Measurements from ENCODE around the gene ABCB8. TPM values are rescaled to one million over a fixed set of nuclear protein-coding genes. Genes with fewer than 3 reads are reported as not detected.

Gene ABCB8
- total and polyA plus RNA-seq, 2 of the 8 experiments (the other 6 are each of a cell fraction or from before 2014, with no cell fraction given) = 17.7 to 27.0 TPM

- H2AFZ ChIP-seq (ENCODE audit: low read length) = no peak overlapping the region
- no peaks in the 10 kb centered on the region for H3K9me3 ChIP-seq (ENCODE audit: insufficient read depth in 2 of 2, low read depth in 1 of 2, low read length in 1 of 2)
- H3K18ac ChIP-seq (ENCODE audit: extremely low read depth, low read length) = no peak overlapping the region
- H3K23me2 ChIP-seq (ENCODE audit: low read depth, low read length) = no peaks in the 10 kb centered on the region; the same call in 1 of the 2 replicates
- DNase-seq (ENCODE audit: low read depth in 1 of 2, low spot score in 2 of 2) (no peak), FAIRE-seq (no peak)
- H2BK12ac ChIP-seq (ENCODE audit: low read depth, low read length) = no peak overlapping the region
- no peak overlapping the region for H2AK5ac ChIP-seq (ENCODE audit: low read depth, low read length)
- no peak overlapping the region for H3K23ac ChIP-seq (ENCODE audit: insufficient read length)
- no peak overlapping the region for H3K4me2 ChIP-seq (ENCODE audit: insufficient read depth in 1 of 2, low read depth in 2 of 2, low read length in 2 of 2)
- no peak overlapping the region for H2BK120ac ChIP-seq (replicated peaks; ENCODE audit: low read depth, low read length)
- POLR2A ChIA-PET (ENCODE audit: partially characterized antibody) = interaction anchor here (0.6 to 1.0 kb wide), 3 partner anchors 9 to 149 kb away, joined by 3 to 4 read pairs (median 4); no protein-coding TSS in a partner anchor
- H3K4me3 ChIP-seq (ENCODE audit: extremely low read depth in 1 of 4, insufficient read depth in 2 of 4, low read depth in 3 of 4, low read length in 4 of 4) = no peak overlapping the region
- H3K36me3 ChIP-seq (ENCODE audit: control insufficient read depth in 2 of 4, insufficient read depth in 4 of 4, low read length in 3 of 4) = no peaks in the 10 kb centered on the region
- H3K14ac ChIP-seq (ENCODE audit: insufficient read length) = no peak overlapping the region
- no peak overlapping the region for H2BK20ac ChIP-seq (ENCODE audit: low read length)
- no peak overlapping the region for H3K4ac ChIP-seq (replicated peaks; ENCODE audit: insufficient read length, low read depth, low read length)
- H3K79me2 ChIP-seq (ENCODE audit: control insufficient read depth in 1 of 2, insufficient read depth in 2 of 2, low read length in 2 of 2) = peaks cover 11 to 85% of the 10 kb centered on the region in 2 experiments; a peak in 3 of 4 replicates
- no peak overlapping the region for H4K5ac ChIP-seq (ENCODE audit: insufficient read length, low read depth, low read length)
- no peak overlapping the region for H3K56ac ChIP-seq (replicated peaks; ENCODE audit: insufficient read length, low read depth, low read length)
- CTCF ChIA-PET (ENCODE audit: partially characterized antibody) = interaction anchor here (0.7 to 15.1 kb wide), 11 partner anchors 10 to 197 kb away, joined by 3 to 448 read pairs (median 5); no protein-coding TSS in a partner anchor
- 0 out of 7 replicates have a peak, but pooled peaks cover 0 to 3% (median 0%) of the 10 kb centered on the region in 4 experiments for H3K27me3 ChIP-seq (replicated peaks in 1 of 4; ENCODE audit: control insufficient read depth in 3 of 4, extremely low read depth in 1 of 4, insufficient read depth in 3 of 4, low read length in 3 of 4)
- H4K8ac ChIP-seq (ENCODE audit: extremely low read depth, insufficient read depth, low read length) = no peak overlapping the region
- WGBS, 2 experiments (ENCODE audit: extremely low coverage in 1 of 2, insufficient coverage in 1 of 2, insufficient read length in 1 of 2, insufficient replicate concordance in 2 of 2, low coverage in 1 of 2, low lambda C conversion rate in 2 of 2, missing lambda C conversion rate in 1 of 2) = 92% methylated on average over 9 of the region's 10 CpGs; no CpG with 5 or more reads in 1 of the 2 experiments
- no peak overlapping the region for H2BK15ac ChIP-seq (ENCODE audit: low read length)
- peaks cover 24% of the 10 kb centered on the region for H3K79me1 ChIP-seq (ENCODE audit: low read depth, low read length)
- H2BK5ac ChIP-seq (ENCODE audit: low read depth, low read length) = no peak overlapping the region
- no peak overlapping the region for H4K91ac ChIP-seq (replicated peaks; ENCODE audit: insufficient read length, low read length)
- H3K27ac ChIP-seq (ENCODE audit: low read depth, low read length) = no peak overlapping the region
- H3K9ac ChIP-seq (replicated peaks in 1 of 4; ENCODE audit: extremely low read depth in 1 of 4, low read depth in 3 of 4, low read length in 3 of 4) = no peak overlapping the region
- peaks cover 0 to 8% (median 2%) of the 10 kb centered on the region in 4 experiments; a peak in 3 of 7 replicates for H3K4me1 ChIP-seq (replicated peaks in 1 of 4; ENCODE audit: control insufficient read depth in 3 of 4, insufficient read depth in 4 of 4, low read length in 3 of 4)
- H4K20me1 ChIP-seq (replicated peaks in 1 of 2; ENCODE audit: control insufficient read depth in 1 of 2, insufficient read depth in 2 of 2, low read length in 2 of 2) = peaks cover 34 to 50% of the 10 kb centered on the region in 2 experiments
- TF ChIP-seq RFX5 (IDR thresholded peaks at IDR 0.05; ENCODE audit: borderline replicate concordance, low read depth, low read length) = no peak
- TF ChIP-seq GABPA (IDR thresholded peaks at IDR 0.05; ENCODE audit: borderline replicate concordance, insufficient read depth, low read length) = no peak
- no peak for TF ChIP-seq JUND (IDR thresholded peaks at IDR 0.05; ENCODE audit: low read length)
Observed at GRCh38 chr7:151095123-151095797, 67.0 kb downstream of the ABCB8 start.
